ENCODE data around the gene MAN1B1. TPM values are rescaled to one million over a fixed set of nuclear protein-coding genes. Genes with fewer than 3 reads are reported as not detected.
A peak's percentile ranks its signal among the peaks of the same experiment; 100 is the strongest.

Gene MAN1B1
- total and polyA plus RNA-seq, 2 donors (not counting 3 experiments of a cell fraction or from before 2014, with no cell fraction given), result 75.3 to 83.3 TPM

- POLR2A ChIA-PET, result no interaction called here
- intact Hi-C loops (cut with micrococcal nuclease), result no loop called here
Measured at GRCh38 chr9:137082925-137083290, 3.9 kb upstream of the MAN1B1 start.

More at GRCh38 chr9:137082925-137083290, 3.9 kb upstream of the MAN1B1 start:
- Histone ChIP-seq H2AFZ (ENCODE audit: low read depth, low read length) (no peak overlapping the region), H3K9me1 (replicated peaks; ENCODE audit: control insufficient read depth, extremely low read depth, insufficient read depth, low read length) (no peaks in the 10 kb centered on the region), H3K27ac (ENCODE audit: insufficient read depth, low read depth, low read length) (peak overlapping the region; percentile 14), H3K79me2 (ENCODE audit: control insufficient read depth, insufficient read depth, low read length) (peaks cover 6% of the 10 kb centered on the region), H3K36me3 (ENCODE audit: control insufficient read depth in 2 of 2, extremely low read depth in 1 of 2, insufficient read depth in 2 of 2, low read length in 2 of 2) (peaks cover 0 to 32% of the 10 kb centered on the region in 2 experiments), H3K4me3 (replicated peaks in 1 of 3; ENCODE audit: insufficient read depth in 1 of 3, low read depth in 1 of 3, low read length in 3 of 3) (no peak overlapping the region), H4K20me1 (replicated peaks; ENCODE audit: control insufficient read depth, extremely low read depth, insufficient read depth, low read length) (no peaks in the 10 kb centered on the region), H3K9ac (replicated peaks; ENCODE audit: extremely low read depth, insufficient read depth, low read length) (no peak overlapping the region), H3K4me2 (ENCODE audit: insufficient read depth, low read length) (no peak overlapping the region), H3K9me3 (replicated peaks; ENCODE audit: control insufficient read depth, insufficient read depth, low read length) (no peaks in the 10 kb centered on the region), H3K27me3 (ENCODE audit: control insufficient read depth in 2 of 2, insufficient read depth in 2 of 2, low read length in 2 of 2) (no peaks in the 10 kb centered on the region), H3K4me1 (ENCODE audit: control insufficient read depth, extremely low read depth, insufficient read depth, low read length) (peaks cover 32% of the 10 kb centered on the region)
- dilution Hi-C loops (cut with MboI; ENCODE audit: extremely low pct_ligation_motif_present, low sequenced_read_pairs), result no loop called here
- no TSS peak for BruUV-seq (replicated peaks)
- no peak for TF ChIP-seq MAX (IDR thresholded peaks at IDR 0.05; ENCODE audit: insufficient read depth, insufficient read length)
- no peak for TF ChIP-seq MYC (IDR thresholded peaks at IDR 0.05; ENCODE audit: low read depth, low read length)
- TF ChIP-seq JUN (IDR thresholded peaks at IDR 0.05; ENCODE audit: borderline replicate concordance, insufficient read depth, insufficient read length, low read depth), result no peak
- no peak for TF ChIP-seq EZH2 (IDR thresholded peaks at IDR 0.05; ENCODE audit: borderline replicate concordance, low read depth, low read length, severe bottlenecking)
- no peak for TF ChIP-seq POLR2AphosphoS5 (IDR thresholded peaks at IDR 0.05; ENCODE audit: insufficient read depth, low read depth, low read length)
- TF ChIP-seq, protein P1, sequence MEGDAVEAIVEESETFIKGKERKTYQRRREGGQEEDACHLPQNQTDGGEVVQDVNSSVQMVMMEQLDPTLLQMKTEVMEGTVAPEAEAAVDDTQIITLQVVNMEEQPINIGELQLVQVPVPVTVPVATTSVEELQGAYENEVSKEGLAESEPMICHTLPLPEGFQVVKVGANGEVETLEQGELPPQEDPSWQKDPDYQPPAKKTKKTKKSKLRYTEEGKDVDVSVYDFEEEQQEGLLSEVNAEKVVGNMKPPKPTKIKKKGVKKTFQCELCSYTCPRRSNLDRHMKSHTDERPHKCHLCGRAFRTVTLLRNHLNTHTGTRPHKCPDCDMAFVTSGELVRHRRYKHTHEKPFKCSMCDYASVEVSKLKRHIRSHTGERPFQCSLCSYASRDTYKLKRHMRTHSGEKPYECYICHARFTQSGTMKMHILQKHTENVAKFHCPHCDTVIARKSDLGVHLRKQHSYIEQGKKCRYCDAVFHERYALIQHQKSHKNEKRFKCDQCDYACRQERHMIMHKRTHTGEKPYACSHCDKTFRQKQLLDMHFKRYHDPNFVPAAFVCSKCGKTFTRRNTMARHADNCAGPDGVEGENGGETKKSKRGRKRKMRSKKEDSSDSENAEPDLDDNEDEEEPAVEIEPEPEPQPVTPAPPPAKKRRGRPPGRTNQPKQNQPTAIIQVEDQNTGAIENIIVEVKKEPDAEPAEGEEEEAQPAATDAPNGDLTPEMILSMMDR (IDR thresholded peaks at IDR 0.05; ENCODE audit: extremely low read depth in 1 of 2, insufficient read depth in 1 of 2, low read depth in 1 of 2, low read length in 2 of 2), result no peak
- TF ChIP-seq GATA2 (IDR thresholded peaks at IDR 0.05; ENCODE audit: insufficient read depth, insufficient read length, low read depth, low read length), result no peak
- no peak for TF ChIP-seq POLR2A (IDR thresholded peaks at IDR 0.05; ENCODE audit: low read depth, low read length)
- TF ChIP-seq FOS (IDR thresholded peaks at IDR 0.05; ENCODE audit: borderline replicate concordance, insufficient read depth, low read length), result no peak
- CTCF ChIA-PET, result interaction anchor here (1.1 to 2.8 kb wide), 4 partner anchors 13 to 36 kb away, joined by 4 to 12 read pairs (median 6); partner anchors contain the start of genes NPDC1 and SAPCD2
- FAIRE-seq (no peak), DNase-seq (ENCODE audit: low read depth, low spot score) (no peak)

Data from endothelial cell of umbilical vein (primary cell).